Spleen (tissue), 7 donors: Measurements from ENCODE around the gene AP4B1.

Source experiments
- CTCF ChIP-seq, 11 experiments: fragments of 200-600 bp in 7 of 11; fragments of 450-650 bp in 4 of 11; sonication (generic) in 4 of 11; IDR thresholded peaks in 8 of 11; conservative IDR thresholded peaks in 3 of 11; 1 replicate in 7 of 11; 2 replicates in 4 of 11; pipeline versions ENCODE4 v1.4.0 to v1.8.0; 2016 to 2021; ENCODE audit warnings: antibody characterized with exemption in 11 of 11, inconsistent platforms in 4 of 11, mild to moderate bottlenecking in 1 of 11
- POLR2A ChIP-seq, 3 donors: fragments of 450-650 bp; IDR thresholded peaks; one replicate each; pipeline ENCODE4 v1.5.1; 2017; ENCODE audit warnings: antibody characterized with exemption in 3 of 3, mild to moderate bottlenecking in 1 of 3
- POLR2AphosphoS5 ChIP-seq, 3 donors: sonication (generic); formaldehyde crosslinking; IDR thresholded peaks; one replicate each; pipeline ENCODE4 v1.5.1; 2017; ENCODE audit warnings: antibody characterized with exemption in 3 of 3
- donor health status: DM: no; HTN: no; CAD: no; lungs with moderate emphysema.
- donor health status: DM: no; HTN: no; CAD: no.
- donor health status: DM: no; HTN: no; CAD: no.

GRCh38 chr1:113949007-113949406 lies 44.4 kb upstream of the AP4B1 start:
- peak in 2 of 11 experiments; percentile 24 to 34 for TF ChIP-seq CTCF (IDR thresholded peaks at IDR 0.05 in 8 of 11, conservative IDR thresholded peaks at IDR 0.05 in 3 of 11)
- no peak for TF ChIP-seq POLR2A (IDR thresholded peaks at IDR 0.05)
- no peak for TF ChIP-seq POLR2AphosphoS5 (IDR thresholded peaks at IDR 0.05)
